SIG-M5 (cell line): Measurements from ENCODE around the gene FCHO1.

Source experiments
- DNase-seq: peaks from one replicate; lab custom pipeline; 2025; lab: John Stamatoyannopoulos, UW

FCHO1 gene

GRCh38 chr19:17831419-17831888 is 80.2 kb downstream of the FCHO1 start:
- no peak for DNase-seq

- DNase-seq, result no peak
These were observed 81.3 kb downstream of the FCHO1 start for GRCh38 chr19:17832443-17833208.

DNA sequence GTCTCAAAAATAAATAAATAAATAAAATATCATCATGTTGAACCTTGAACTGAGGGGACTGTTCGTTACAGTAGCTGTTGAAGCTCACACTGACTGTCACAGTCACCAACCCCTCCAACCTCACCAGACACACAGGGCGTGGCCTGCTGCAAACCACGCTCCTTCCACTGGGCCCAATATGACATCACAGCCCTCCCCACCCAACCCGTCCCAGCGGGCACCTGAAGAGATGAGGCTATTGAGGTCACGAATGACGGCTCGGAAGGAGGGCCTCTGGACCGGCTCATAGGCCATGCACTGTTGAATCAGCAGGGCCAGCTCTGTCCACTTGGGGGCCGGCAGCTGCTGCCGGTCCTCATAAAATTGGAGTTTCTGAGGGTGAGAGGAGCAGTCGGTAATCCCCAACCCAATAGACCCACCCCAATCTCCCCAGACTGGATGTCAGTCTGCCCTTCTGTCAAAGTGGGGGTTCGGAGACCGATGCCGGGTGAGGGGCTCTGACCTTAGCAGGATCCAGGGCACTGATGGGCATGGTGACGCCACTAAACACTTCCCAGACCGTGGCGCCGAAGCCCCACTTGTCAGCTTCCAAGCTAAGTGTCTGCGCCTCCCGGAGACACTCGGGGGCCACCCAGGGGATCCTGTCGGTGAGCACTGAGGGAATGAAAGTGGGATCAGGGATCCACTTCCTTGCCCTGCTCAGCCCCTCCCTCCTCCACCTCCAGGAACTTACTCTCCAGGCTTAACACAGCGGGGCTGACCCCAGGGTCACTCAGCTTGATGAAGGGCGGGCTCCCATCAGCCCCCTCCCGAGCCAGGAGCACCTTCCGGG is 83.3 kb downstream of the FCHO1 start:
- no peak for DNase-seq

DNA sequence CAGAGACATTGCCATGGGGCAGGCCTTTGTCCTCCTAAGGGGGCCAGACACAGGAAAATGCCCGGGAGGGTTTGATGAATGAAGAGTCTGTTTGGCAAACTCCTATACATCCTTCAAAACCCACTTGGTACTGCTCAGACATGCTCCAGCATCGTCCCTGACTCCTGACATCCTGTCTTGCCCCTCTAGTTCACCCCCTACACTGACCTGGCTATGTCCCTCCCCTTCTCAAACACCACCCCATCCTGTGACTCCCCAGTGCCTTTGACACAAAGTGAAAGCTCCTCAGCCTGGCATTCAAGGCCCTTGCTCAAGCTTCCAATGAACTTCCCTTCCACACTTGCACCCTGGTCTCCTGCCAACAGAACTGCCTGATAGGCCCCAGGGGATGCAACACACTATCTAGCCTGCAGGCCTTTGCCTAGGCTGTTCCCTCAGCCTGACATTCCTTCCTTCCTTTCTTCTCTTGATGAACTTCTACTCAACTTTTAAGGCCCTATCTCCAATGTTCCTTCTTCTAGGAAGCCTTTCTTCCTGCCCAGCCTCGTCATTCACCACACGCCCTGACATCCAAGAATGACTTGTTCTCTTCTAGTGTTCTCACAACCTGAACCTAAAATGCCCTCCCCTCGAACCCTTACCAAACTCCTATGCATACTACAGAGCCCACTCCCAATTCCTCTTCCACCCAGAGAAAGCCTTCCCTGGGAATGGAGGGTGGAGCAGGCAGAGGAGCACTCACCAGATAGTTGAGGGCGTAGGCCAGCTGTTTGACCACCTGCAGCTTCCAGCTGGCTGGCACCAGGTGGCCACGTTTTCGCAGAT is 84.1 kb downstream of the FCHO1 start:
- DNase-seq, result no peak

- DNase-seq, result no peak
These were observed 85.3 kb downstream of the FCHO1 start for GRCh38 chr19:17836530-17836929.

- DNase-seq, result no peak
These were observed 86.7 kb downstream of the FCHO1 start for GRCh38 chr19:17837972-17838371.
